GM18502 (cell line): ENCODE results near the gene PLEKHS1.
"Not testable (repeated sequence)": the region's sequence is repeated elsewhere in the genome, so short reads cannot be mapped to it uniquely, and the experiment has no call there.

ENCODE experiments used
- ATAC-seq: cut with Tn5 transposase; IDR thresholded peaks from one replicate; pipeline ENCODE4 v1.9.1; 2021; ENCODE audit warnings: mild to moderate bottlenecking; ENCODE audit not compliant: unreplicated experiment, poor library complexity

PLEKHS1 gene

GRCh38 chr10:113782986-113783704 lies 31.7 kb downstream of the PLEKHS1 start:
- ATAC-seq: no peak

- peak; percentile 91 for ATAC-seq
Observed at GRCh38 chr10:113788604-113789083, 37.2 kb downstream of the PLEKHS1 start.

GRCh38 chr10:113791691-113792090 lies 40.2 kb downstream of the PLEKHS1 start:
- ATAC-seq: no peak

- no peak for ATAC-seq
Observed at GRCh38 chr10:113801569-113801968, 50.1 kb downstream of the PLEKHS1 start.

- ATAC-seq: no peak
Observed at GRCh38 chr10:113802997-113803396, 51.5 kb downstream of the PLEKHS1 start.

- ATAC-seq: no peak
Observed at GRCh38 chr10:113806503-113806902, 55.0 kb downstream of the PLEKHS1 start.

- no peak for ATAC-seq
Observed at GRCh38 chr10:113808168-113808567, 56.7 kb downstream of the PLEKHS1 start.

- ATAC-seq: not testable (repeated sequence)
Observed at GRCh38 chr10:113814700-113815099, 63.2 kb downstream of the PLEKHS1 start.

GRCh38 chr10:113819989-113820388 lies 68.5 kb downstream of the PLEKHS1 start:
- no peak for ATAC-seq

GRCh38 chr10:113820507-113820906 lies 69.0 kb downstream of the PLEKHS1 start:
- ATAC-seq: no peak

GRCh38 chr10:113821306-113821705 lies 69.8 kb downstream of the PLEKHS1 start:
- not testable (repeated sequence) for ATAC-seq

GRCh38 chr10:113822174-113822573 lies 70.7 kb downstream of the PLEKHS1 start:
- ATAC-seq: no peak

GRCh38 chr10:113823389-113823788 lies 71.9 kb downstream of the PLEKHS1 start:
- no peak for ATAC-seq

- no peak for ATAC-seq
Observed at GRCh38 chr10:113825791-113826190, 74.3 kb downstream of the PLEKHS1 start.

- ATAC-seq: not testable (repeated sequence)
Observed at GRCh38 chr10:113828567-113828966, 77.1 kb downstream of the PLEKHS1 start.
